ENCODE data around the gene ASNS.
A peak's percentile ranks its signal among the peaks of the same experiment; 100 is the strongest.
"Not testable (repeated sequence)": the region's sequence is repeated elsewhere in the genome, so short reads cannot be mapped to it uniquely, and the experiment has no call there.

Gene ASNS

GRCh38 chr7:97872025-97872669 lies at the start of gene ASNS:
TSS of gene ASNS (minus strand) at chr7:97872408. CDS start at chr7:97869156, 3,252 bp downstream.
- Histone ChIP-seq H3K4me1 (ENCODE audit: control insufficient read depth, insufficient read depth, low read length) (peaks cover 14% of the 10 kb centered on the region), H3K4me3 (ENCODE audit: low read depth, low read length) (peak within 1 kb of the TSS; percentile 91), H3K9ac (ENCODE audit: low read depth, low read length) (peak within 1 kb of the TSS; percentile 97)

GRCh38 chr7:97921254-97921653 lies 49.0 kb upstream of the ASNS start:
- not testable (repeated sequence) for H3K4me1 ChIP-seq (ENCODE audit: control insufficient read depth, insufficient read depth, low read length); H3K9me3 ChIP-seq (ENCODE audit: control insufficient read depth, insufficient read depth, low read length); H3K27ac ChIP-seq (ENCODE audit: low read depth, low read length); H3K4me3 ChIP-seq (ENCODE audit: low read depth, low read length); H3K9ac ChIP-seq (ENCODE audit: low read depth, low read length); H3K27me3 ChIP-seq (ENCODE audit: control insufficient read depth, insufficient read depth, low read length); H3K36me3 ChIP-seq (ENCODE audit: control insufficient read depth, insufficient read depth, low read length)

More at GRCh38 chr7:97872025-97872669, at the start of gene ASNS:
- peaks cover 15% of the 10 kb centered on the region for H3K27me3 ChIP-seq (ENCODE audit: control insufficient read depth, insufficient read depth, low read length)
- H3K9me3 ChIP-seq (ENCODE audit: control insufficient read depth, insufficient read depth, low read length) = no peaks in the 10 kb centered on the region
- peaks cover 23% of the 10 kb centered on the region for H3K36me3 ChIP-seq (ENCODE audit: control insufficient read depth, insufficient read depth, low read length)
- peak within 1 kb of the TSS; percentile 97 for H3K27ac ChIP-seq (ENCODE audit: low read depth, low read length)

DNA sequence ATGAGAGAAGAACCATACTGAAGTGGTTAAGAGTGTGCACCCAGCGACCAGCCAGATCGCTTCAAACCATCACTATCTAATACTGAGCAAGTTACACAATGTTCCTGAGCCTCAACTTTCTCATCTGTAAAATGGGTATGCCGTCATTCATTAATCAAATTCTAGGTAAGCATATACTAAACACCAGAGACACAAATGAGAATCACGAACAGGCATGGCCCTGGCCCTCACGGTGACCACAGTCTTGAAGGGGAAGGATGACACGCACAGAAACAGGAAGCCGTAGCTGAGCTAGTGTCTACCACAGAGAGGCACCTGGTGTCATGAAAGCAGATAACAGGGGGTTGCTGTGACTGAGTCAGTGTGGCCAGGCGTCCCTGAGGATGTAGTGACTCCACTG lies 43.1 kb upstream of the ASNS start:
- not testable (repeated sequence) for H3K27me3 ChIP-seq (ENCODE audit: control insufficient read depth, insufficient read depth, low read length); H3K9me3 ChIP-seq (ENCODE audit: control insufficient read depth, insufficient read depth, low read length); H3K4me3 ChIP-seq (ENCODE audit: low read depth, low read length); H3K36me3 ChIP-seq (ENCODE audit: control insufficient read depth, insufficient read depth, low read length); H3K4me1 ChIP-seq (ENCODE audit: control insufficient read depth, insufficient read depth, low read length); H3K9ac ChIP-seq (ENCODE audit: low read depth, low read length); H3K27ac ChIP-seq (ENCODE audit: low read depth, low read length)

DNA sequence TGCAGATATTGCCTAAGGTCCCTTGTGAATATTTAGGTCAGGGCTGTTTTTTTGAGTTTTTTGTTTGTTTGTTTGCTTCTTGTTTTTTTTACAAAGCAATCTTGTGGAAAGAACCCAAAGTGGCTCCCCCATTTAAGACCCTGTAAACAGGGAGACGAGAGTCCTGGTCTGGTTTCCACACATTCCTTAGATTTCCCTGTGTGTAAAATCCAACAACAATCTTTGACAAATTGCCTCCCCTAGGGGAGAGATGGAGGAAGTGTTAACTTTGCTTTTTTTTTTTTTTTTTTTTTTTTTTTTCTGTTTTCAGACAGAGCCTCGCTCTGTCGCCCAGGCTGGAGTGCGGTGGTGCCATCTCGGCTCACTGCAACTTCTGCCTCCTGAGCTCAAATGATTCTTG lies 40.1 kb upstream of the ASNS start:
- H3K4me3 ChIP-seq (ENCODE audit: low read depth, low read length); H3K27me3 ChIP-seq (ENCODE audit: control insufficient read depth, insufficient read depth, low read length); H3K9ac ChIP-seq (ENCODE audit: low read depth, low read length); H3K9me3 ChIP-seq (ENCODE audit: control insufficient read depth, insufficient read depth, low read length); H3K27ac ChIP-seq (ENCODE audit: low read depth, low read length); H3K36me3 ChIP-seq (ENCODE audit: control insufficient read depth, insufficient read depth, low read length); H3K4me1 ChIP-seq (ENCODE audit: control insufficient read depth, insufficient read depth, low read length): not testable (repeated sequence)

DNA sequence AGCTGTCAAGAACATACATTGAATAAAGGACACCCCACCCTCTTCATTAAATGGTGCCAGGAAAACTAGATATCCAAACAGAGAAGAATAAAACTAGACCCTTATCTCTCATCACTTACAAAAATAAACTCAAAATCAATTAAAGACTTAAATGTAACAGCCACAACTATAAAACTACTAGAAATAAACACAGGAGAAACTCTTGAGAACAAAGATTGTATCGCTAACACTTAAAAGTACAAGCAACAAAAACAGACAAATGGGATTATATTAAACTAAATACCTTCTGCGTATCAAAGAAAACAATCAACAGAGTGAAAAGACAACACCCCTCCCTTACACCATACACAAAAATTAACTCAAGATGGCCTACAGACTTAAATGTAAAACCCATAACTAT lies 24.7 kb upstream of the ASNS start:
- not testable (repeated sequence) for H3K4me3 ChIP-seq (ENCODE audit: low read depth, low read length); H3K9ac ChIP-seq (ENCODE audit: low read depth, low read length); H3K27ac ChIP-seq (ENCODE audit: low read depth, low read length); H3K9me3 ChIP-seq (ENCODE audit: control insufficient read depth, insufficient read depth, low read length); H3K4me1 ChIP-seq (ENCODE audit: control insufficient read depth, insufficient read depth, low read length); H3K27me3 ChIP-seq (ENCODE audit: control insufficient read depth, insufficient read depth, low read length); H3K36me3 ChIP-seq (ENCODE audit: control insufficient read depth, insufficient read depth, low read length)

DNA sequence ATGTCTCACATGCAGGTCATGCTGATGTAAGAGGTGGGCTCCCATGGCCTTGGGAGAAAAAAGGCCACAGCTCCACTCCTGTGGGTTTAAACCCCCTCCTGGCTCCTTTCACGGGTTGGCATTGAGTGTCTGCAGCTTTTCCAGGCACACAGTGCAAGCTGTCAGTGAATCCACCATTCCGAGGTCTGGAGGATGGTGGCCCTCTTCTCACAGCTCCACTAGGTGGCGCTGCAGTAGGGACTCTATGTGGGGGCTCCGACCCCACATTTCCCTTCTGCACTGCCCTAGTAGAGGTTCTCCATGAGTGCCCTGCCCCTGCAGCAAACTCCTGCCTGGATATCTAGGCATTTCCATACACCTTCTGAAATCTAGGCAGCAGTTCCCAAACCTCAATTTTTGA lies 19.5 kb upstream of the ASNS start:
- not testable (repeated sequence) for H3K4me1 ChIP-seq (ENCODE audit: control insufficient read depth, insufficient read depth, low read length); H3K9me3 ChIP-seq (ENCODE audit: control insufficient read depth, insufficient read depth, low read length)

GRCh38 chr7:97879527-97879926 lies 7.3 kb upstream of the ASNS start:
- H3K27ac ChIP-seq (ENCODE audit: low read depth, low read length); H3K27me3 ChIP-seq (ENCODE audit: control insufficient read depth, insufficient read depth, low read length); H3K9me3 ChIP-seq (ENCODE audit: control insufficient read depth, insufficient read depth, low read length); H3K4me1 ChIP-seq (ENCODE audit: control insufficient read depth, insufficient read depth, low read length); H3K9ac ChIP-seq (ENCODE audit: low read depth, low read length); H3K36me3 ChIP-seq (ENCODE audit: control insufficient read depth, insufficient read depth, low read length); H3K4me3 ChIP-seq (ENCODE audit: low read depth, low read length): not testable (repeated sequence)

More for the DNA sequence above, 19.5 kb upstream of the ASNS start:
- not testable (repeated sequence) for H3K27me3 ChIP-seq (ENCODE audit: control insufficient read depth, insufficient read depth, low read length); H3K36me3 ChIP-seq (ENCODE audit: control insufficient read depth, insufficient read depth, low read length); H3K27ac ChIP-seq (ENCODE audit: low read depth, low read length); H3K4me3 ChIP-seq (ENCODE audit: low read depth, low read length); H3K9ac ChIP-seq (ENCODE audit: low read depth, low read length)

DNA sequence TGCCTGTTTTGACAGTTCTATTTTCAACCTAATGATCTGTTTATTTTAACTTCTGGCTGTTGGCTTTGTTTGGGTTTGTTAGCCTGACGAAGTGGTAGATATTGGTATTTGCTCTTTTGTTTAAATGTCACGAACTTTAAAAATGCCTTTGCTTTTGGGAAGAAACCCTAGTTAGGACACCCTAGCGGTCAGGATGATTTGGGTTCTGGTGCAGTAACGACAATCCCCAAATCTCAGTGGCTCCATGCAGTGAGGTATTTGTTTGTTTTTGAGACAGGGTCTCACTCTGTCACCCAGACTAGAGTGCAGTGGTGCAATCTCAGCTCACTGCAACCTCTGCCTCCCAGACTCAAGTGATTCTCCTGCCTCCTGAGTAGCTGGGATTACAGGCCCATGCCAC lies 2.7 kb upstream of the ASNS start:
- not testable (repeated sequence) for H3K27ac ChIP-seq (ENCODE audit: low read depth, low read length); H3K4me3 ChIP-seq (ENCODE audit: low read depth, low read length); H3K9me3 ChIP-seq (ENCODE audit: control insufficient read depth, insufficient read depth, low read length); H3K36me3 ChIP-seq (ENCODE audit: control insufficient read depth, insufficient read depth, low read length); H3K9ac ChIP-seq (ENCODE audit: low read depth, low read length)
- H3K27me3 ChIP-seq (ENCODE audit: control insufficient read depth, insufficient read depth, low read length) = peaks cover 15% of the 10 kb centered on the region
- H3K4me1 ChIP-seq (ENCODE audit: control insufficient read depth, insufficient read depth, low read length) = peaks cover 14% of the 10 kb centered on the region

GRCh38 chr7:97873606-97874005 lies 1.4 kb upstream of the ASNS start:
- Histone ChIP-seq H3K4me1 (ENCODE audit: control insufficient read depth, insufficient read depth, low read length) (peaks cover 14% of the 10 kb centered on the region), H3K4me3 (ENCODE audit: low read depth, low read length) (peak overlapping the region; percentile 91), H3K36me3 (ENCODE audit: control insufficient read depth, insufficient read depth, low read length) (peaks cover 10% of the 10 kb centered on the region), H3K27me3 (ENCODE audit: control insufficient read depth, insufficient read depth, low read length) (peaks cover 15% of the 10 kb centered on the region), H3K9ac (ENCODE audit: low read depth, low read length) (no peak overlapping the region), H3K27ac (ENCODE audit: low read depth, low read length) (peak overlapping the region; percentile 21), H3K9me3 (ENCODE audit: control insufficient read depth, insufficient read depth, low read length) (no peaks in the 10 kb centered on the region)

DNA sequence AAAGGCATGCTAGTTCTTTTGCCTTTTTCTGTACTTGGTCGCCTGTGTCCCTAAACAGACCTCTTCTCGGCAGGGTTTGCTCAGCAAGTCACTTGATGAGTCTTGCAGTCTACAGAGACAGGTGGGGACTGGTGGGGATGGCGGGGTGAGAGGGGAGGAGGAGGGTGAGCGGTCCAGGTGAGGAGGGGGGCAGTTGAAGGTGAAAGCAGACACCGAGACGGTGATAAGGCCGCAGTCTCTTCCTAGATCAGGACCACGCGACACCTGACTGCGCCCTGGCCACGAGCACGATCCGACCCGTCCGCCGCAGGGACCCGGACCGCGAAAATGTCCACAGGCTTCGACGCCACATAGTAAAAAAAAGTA lies 566 bp downstream of the ASNS start:
- Histone ChIP-seq H3K27ac (ENCODE audit: low read depth, low read length) (peak overlapping the region; percentile 97), H3K9ac (ENCODE audit: low read depth, low read length) (peak overlapping the region; percentile 97)

GRCh38 chr7:97868788-97869187 lies 3.4 kb downstream of the ASNS start:
- Histone ChIP-seq H3K9me3 (ENCODE audit: control insufficient read depth, insufficient read depth, low read length) (no peaks in the 10 kb centered on the region), H3K36me3 (ENCODE audit: control insufficient read depth, insufficient read depth, low read length) (peaks cover 49% of the 10 kb centered on the region), H3K4me3 (ENCODE audit: low read depth, low read length) (no peak overlapping the region), H3K9ac (ENCODE audit: low read depth, low read length) (no peak overlapping the region), H3K27ac (ENCODE audit: low read depth, low read length) (no peak overlapping the region), H3K4me1 (ENCODE audit: control insufficient read depth, insufficient read depth, low read length) (peaks cover 13% of the 10 kb centered on the region), H3K27me3 (ENCODE audit: control insufficient read depth, insufficient read depth, low read length) (peaks cover 12% of the 10 kb centered on the region)

More for the DNA sequence above, 566 bp downstream of the ASNS start:
- Histone ChIP-seq H3K4me1 (ENCODE audit: control insufficient read depth, insufficient read depth, low read length) (peaks cover 14% of the 10 kb centered on the region), H3K36me3 (ENCODE audit: control insufficient read depth, insufficient read depth, low read length) (peaks cover 25% of the 10 kb centered on the region), H3K9me3 (ENCODE audit: control insufficient read depth, insufficient read depth, low read length) (no peaks in the 10 kb centered on the region), H3K27me3 (ENCODE audit: control insufficient read depth, insufficient read depth, low read length) (peaks cover 15% of the 10 kb centered on the region), H3K4me3 (ENCODE audit: low read depth, low read length) (peak overlapping the region; percentile 91)

DNA sequence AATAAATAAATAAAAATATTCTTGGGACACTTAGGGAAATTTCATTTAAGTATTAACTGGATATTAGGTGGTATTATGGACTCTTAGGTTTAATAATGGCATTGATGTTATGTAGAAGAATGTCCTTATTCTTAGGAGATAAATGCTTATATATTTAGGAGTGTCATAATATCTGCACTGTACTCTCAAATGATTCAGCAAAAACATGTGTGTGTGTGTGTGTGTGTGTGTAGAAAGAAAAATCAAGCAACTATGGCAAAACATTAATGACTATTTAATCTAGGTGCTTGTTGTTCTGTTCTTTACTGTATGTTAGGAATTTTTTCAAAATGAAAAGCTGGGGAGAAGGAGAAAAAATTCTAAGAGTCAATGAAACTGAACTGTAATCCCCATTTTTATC lies 3.9 kb downstream of the ASNS start:
- Histone ChIP-seq H3K9ac (ENCODE audit: low read depth, low read length) (no peak overlapping the region), H3K27me3 (ENCODE audit: control insufficient read depth, insufficient read depth, low read length) (peaks cover 7% of the 10 kb centered on the region), H3K27ac (ENCODE audit: low read depth, low read length) (no peak overlapping the region), H3K4me3 (ENCODE audit: low read depth, low read length) (no peak overlapping the region), H3K9me3 (ENCODE audit: control insufficient read depth, insufficient read depth, low read length) (no peaks in the 10 kb centered on the region), H3K4me1 (ENCODE audit: control insufficient read depth, insufficient read depth, low read length) (peaks cover 8% of the 10 kb centered on the region), H3K36me3 (ENCODE audit: control insufficient read depth, insufficient read depth, low read length) (peaks cover 54% of the 10 kb centered on the region)
